HL-60 (cell line): Measurements from ENCODE around the gene FBXL20.
"Not testable (repeated sequence)": the region's sequence is repeated elsewhere in the genome, so short reads cannot be mapped to it uniquely, and the experiment has no call there.

Experiments
- DNase-seq, 2 experiments: peaks; one replicate each; pipeline ENCODE4 v3.0.0-alpha.2; 2010 to 2020; ENCODE audit warnings: low read depth in 1 of 2, low spot score in 1 of 2
- H3K27ac ChIP-seq: fragments of 250-450 bp; sonication (Bioruptor Pico); replicated peaks from 2 replicates; pipeline ENCODE4 v1.5.1; 2020; ENCODE audit warnings: mild to moderate bottlenecking, moderate library complexity
- H3K27me3 ChIP-seq: fragments of 250-450 bp; sonication (Bioruptor Pico); 2 replicates; pipeline ENCODE4 v1.5.1; 2021; ENCODE audit warnings: mild to moderate bottlenecking, moderate library complexity; ENCODE audit not compliant: insufficient read depth, poor library complexity, severe bottlenecking
- H3K4me3 ChIP-seq: replicated peaks from 2 replicates; pipeline ENCODE4 v1.5.1; 2011; ENCODE audit warnings: mild to moderate bottlenecking, control low read depth, low read length; ENCODE audit not compliant: insufficient read depth
- CTCF ChIP-seq: IDR thresholded peaks from one replicate; pipeline ENCODE4 v1.5.1; 2011; ENCODE audit warnings: low read length, control low read depth, inconsistent platforms; ENCODE audit not compliant: insufficient read depth
- GABPA ChIP-seq: IDR thresholded peaks from 2 replicates; pipeline ENCODE4 v1.6.1; 2012; ENCODE audit warnings: low read depth
- POLR2AphosphoS5 ChIP-seq: IDR thresholded peaks from 2 replicates; pipeline ENCODE4 v1.6.1; 2012; ENCODE audit warnings: low read depth
- REST ChIP-seq: IDR thresholded peaks from 2 replicates; pipeline ENCODE4 v1.6.1; 2012; ENCODE audit warnings: low read depth; ENCODE audit not compliant: insufficient replicate concordance
- SPI1 ChIP-seq: IDR thresholded peaks from 2 replicates; pipeline ENCODE4 v1.6.1; 2012; ENCODE audit warnings: low read depth, mild to moderate bottlenecking, borderline replicate concordance

Gene FBXL20

DNA sequence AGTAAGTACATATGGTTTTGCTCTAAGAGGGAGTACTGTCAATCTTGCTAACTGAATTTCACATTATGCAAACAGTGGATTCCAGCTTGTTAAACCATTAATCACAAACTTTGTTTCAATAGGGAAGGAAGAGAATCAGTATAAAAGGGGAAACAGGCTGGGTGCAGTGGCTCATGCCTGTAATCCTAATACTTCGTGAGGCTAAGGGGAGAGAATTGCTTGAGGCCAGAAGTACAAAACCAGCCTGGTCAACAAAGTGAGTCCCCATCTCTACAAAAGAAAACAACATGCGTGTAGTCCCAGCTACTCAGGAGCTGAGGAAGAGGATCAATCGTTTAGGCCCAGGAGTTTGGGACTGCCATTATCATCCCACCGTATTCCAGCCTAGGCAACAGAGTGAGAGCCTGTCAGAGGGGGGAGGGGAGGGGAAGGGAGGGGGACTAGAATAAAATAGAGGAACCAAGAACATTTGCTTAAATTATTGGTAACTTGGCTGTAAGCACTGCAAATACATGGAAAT lies 65.7 kb downstream of the FBXL20 start:
- H3K27me3 ChIP-seq, result no peaks in the 10 kb centered on the region
- H3K4me3 ChIP-seq, result no peak overlapping the region
- no peak for TF ChIP-seq POLR2AphosphoS5
- peak; percentile 64; the same call in 1 of the 2 replicates for TF ChIP-seq SPI1
- peak overlapping the region; percentile 96 for H3K27ac ChIP-seq
- peak; percentile 64 to 80 for DNase-seq

GRCh38 chr17:39334008-39334744 lies 67.2 kb downstream of the FBXL20 start:
- not testable (repeated sequence) for H3K4me3 ChIP-seq, DNase-seq, H3K27me3 ChIP-seq
- H3K27ac ChIP-seq, result peak overlapping the region; percentile 96

DNA sequence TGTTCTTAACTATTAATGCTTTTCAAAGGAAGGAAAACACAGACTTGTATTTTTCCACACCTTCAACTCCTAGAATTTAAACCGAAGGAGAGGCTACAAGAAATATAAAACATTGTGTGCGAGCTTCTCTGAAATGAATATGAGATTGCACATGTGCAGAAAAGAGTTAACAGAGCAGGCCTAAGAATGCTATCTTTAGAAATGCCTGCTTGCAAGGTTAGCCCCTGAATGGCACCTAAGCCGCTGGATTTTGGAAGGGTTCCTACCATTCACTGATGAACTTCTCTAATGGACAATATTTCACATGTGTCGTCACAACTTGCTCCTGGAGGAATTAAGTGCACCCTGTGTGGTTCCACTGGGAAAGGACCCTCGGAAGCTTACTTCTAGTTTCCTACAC lies 69.3 kb downstream of the FBXL20 start:
- H3K27ac ChIP-seq, result no peak overlapping the region
- no peaks in the 10 kb centered on the region for H3K27me3 ChIP-seq
- H3K4me3 ChIP-seq, result no peak overlapping the region
- TF ChIP-seq POLR2AphosphoS5, result no peak
- no peak for TF ChIP-seq REST
- TF ChIP-seq CTCF, result no peak
- no peak for TF ChIP-seq SPI1
- TF ChIP-seq GABPA, result no peak
- no peak for DNase-seq

DNA sequence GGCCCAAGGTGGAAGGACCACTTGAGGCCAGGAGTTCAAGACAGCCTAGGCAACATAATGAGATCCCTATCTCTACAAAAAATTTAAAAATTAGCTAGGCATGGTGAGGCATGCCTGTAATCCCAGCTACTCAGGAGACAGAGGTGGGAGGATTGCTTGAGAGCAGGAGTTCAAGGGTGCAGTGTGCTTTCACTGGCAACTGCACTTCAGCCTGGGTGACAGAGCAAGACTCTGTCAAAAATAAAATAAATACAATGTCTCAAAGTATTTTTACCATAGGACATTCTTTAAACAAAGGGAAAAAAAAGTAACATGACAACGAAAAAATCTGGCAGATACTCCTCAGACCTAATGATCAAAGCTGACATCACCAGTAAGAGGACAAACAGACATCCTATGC lies 72.6 kb downstream of the FBXL20 start:
- Histone ChIP-seq H3K27ac (no peak overlapping the region), H3K27me3 (no peaks in the 10 kb centered on the region), H3K4me3 (no peak overlapping the region)
- DNase-seq, result no peak
- no peak for TF ChIP-seq SPI1
- TF ChIP-seq GABPA, result no peak
- TF ChIP-seq POLR2AphosphoS5, result no peak
- TF ChIP-seq REST, result no peak
- no peak for TF ChIP-seq CTCF

DNA sequence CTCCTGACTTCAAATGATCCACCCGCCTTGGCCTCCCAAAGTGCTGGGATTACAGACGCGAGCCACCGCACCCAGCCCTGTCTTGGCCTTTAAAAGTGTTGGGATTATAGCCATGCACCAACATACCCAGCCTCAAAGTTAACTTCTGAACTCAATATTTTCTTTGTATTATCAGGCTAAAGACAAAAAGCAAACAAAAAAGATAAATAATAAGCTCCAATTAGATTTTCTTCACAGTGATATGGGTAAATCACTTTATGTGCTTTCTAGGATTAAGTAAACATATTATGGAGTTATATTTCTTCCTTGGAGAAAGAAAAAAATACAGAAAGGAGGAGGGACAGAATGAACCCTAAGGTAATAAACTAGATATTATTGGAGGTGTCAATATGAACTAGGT lies 74.3 kb downstream of the FBXL20 start:
- Histone ChIP-seq H3K27me3 (no peaks in the 10 kb centered on the region), H3K4me3 (no peak overlapping the region), H3K27ac (no peak overlapping the region)
- TF ChIP-seq REST, result no peak
- TF ChIP-seq SPI1, result no peak
- no peak for TF ChIP-seq GABPA
- DNase-seq, result no peak
